ENCODE results near the gene KRT7. TPM values are rescaled to one million over a fixed set of nuclear protein-coding genes. Genes with fewer than 3 reads are reported as not detected.

Gene KRT7
- total RNA-seq, 1 donor = not detected

DNA sequence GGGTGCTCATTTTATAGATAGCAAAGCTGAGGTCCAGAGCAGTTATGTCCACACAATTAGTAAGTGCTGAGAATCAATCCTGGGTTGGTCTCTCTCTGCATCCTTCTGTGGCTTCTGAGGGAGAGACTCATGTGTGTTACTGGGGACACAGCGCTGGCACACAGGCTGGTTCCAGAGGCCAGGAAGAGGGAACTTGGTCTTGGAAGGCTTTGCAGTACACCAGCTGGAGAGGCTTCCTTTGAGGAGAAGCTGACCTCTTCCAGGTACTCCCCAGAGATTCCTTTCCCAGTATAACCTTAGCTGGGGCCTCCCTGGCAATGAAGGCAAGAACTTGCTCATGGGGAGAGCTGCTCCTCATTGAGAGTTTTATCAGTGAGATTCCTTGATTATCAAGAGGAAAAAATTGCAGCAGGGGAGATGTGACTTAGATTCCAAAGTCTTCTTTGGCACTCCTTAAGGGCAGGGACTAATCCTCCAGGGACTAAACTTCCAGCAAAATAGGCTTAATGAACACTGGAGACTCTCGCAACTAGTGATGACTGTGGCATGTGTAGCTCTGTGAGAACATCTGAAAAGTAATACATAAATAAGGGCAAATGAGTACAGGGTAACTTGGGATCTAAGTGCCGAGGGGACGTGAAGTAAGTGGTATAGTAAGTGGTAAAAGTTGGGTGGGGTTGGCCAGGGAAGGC lies 27.3 kb upstream of the KRT7 start:
- H3K27me3 ChIP-seq (ENCODE audit: insufficient read depth, low read length) = no peaks in the 10 kb centered on the region
- no peaks in the 10 kb centered on the region for H3K9me3 ChIP-seq (ENCODE audit: low read depth, low read length)
- H3K4me3 ChIP-seq (ENCODE audit: low read length) = no peak overlapping the region
- peaks cover 63% of the 10 kb centered on the region for H3K4me1 ChIP-seq (ENCODE audit: insufficient read depth, low read length)

GRCh38 chr12:52206304-52207040 lies 26.6 kb upstream of the KRT7 start:
- no peaks in the 10 kb centered on the region for H3K27me3 ChIP-seq (ENCODE audit: insufficient read depth, low read length)
- H3K4me1 ChIP-seq (ENCODE audit: insufficient read depth, low read length) = peaks cover 58% of the 10 kb centered on the region
- no peak overlapping the region for H3K4me3 ChIP-seq (ENCODE audit: low read length)
- no peaks in the 10 kb centered on the region for H3K9me3 ChIP-seq (ENCODE audit: low read depth, low read length)

DNA sequence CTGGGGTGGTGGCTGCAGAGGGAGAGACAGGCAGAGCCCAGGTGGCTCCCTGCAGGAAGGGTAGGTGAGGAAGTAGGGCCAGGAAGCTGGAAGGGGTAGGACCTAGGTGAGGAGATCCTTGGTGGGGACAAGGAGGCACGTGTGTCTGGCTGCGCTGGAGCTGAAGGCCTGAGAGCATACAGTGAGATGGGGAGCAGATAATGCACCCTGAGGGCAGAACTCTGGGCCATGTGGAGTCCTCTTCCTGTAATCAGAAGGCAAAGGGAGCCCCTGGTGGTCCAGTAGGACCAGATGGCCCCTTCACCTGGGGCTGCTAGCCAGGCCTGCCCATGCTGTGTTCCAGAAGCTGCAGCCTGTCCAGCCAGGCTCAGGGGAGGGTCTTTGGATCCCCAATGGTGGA lies 25.9 kb upstream of the KRT7 start:
- peaks cover 52% of the 10 kb centered on the region for H3K4me1 ChIP-seq (ENCODE audit: insufficient read depth, low read length)
- no peak overlapping the region for H3K4me3 ChIP-seq (ENCODE audit: low read length)
- H3K27me3 ChIP-seq (ENCODE audit: insufficient read depth, low read length) = no peaks in the 10 kb centered on the region
- H3K9me3 ChIP-seq (ENCODE audit: low read depth, low read length) = no peaks in the 10 kb centered on the region

GRCh38 chr12:52207895-52208294 lies 25.1 kb upstream of the KRT7 start:
- Histone ChIP-seq H3K9me3 (ENCODE audit: low read depth, low read length) (no peaks in the 10 kb centered on the region), H3K27me3 (ENCODE audit: insufficient read depth, low read length) (no peaks in the 10 kb centered on the region), H3K4me1 (ENCODE audit: insufficient read depth, low read length) (peaks cover 44% of the 10 kb centered on the region), H3K4me3 (ENCODE audit: low read length) (no peak overlapping the region)

DNA sequence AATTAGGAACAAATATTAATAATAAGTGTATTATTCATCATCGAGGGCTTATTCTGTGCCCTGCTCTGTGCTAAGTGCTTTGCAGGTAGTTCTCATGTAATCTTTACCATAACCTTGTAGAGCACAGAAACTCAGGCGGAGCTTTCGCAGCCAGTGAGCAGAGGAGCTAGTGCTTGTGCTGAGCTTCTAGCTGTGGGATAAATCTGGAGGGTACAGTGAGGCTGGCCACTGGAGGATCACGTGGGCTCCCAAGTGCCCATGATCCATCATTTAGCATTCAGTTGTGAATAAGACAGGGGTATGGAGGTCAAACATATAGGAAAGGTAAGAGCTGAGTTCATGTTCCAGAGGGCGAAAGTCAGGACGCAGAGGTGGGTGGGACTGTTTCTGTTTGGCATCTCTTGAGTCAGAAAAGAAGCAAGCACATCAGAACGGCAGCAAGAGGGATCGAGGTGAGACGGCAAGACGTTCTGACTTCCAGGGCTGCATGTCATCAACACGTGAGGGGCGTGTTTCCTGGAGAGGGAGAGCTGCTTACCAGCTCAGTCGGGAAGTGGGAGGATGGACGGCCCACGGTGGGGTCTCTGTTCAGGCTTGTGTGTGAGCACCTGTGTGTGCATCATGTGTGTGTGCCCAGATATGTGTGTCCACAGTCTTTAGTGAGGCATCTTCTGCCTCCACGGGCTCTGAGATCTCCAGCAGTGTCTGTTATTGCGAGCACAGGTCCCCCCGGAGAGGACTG lies 24.4 kb upstream of the KRT7 start:
- no peak overlapping the region for H3K4me3 ChIP-seq (ENCODE audit: low read length)
- peaks cover 43% of the 10 kb centered on the region for H3K4me1 ChIP-seq (ENCODE audit: insufficient read depth, low read length)

GRCh38 chr12:52209321-52209720 lies 23.7 kb upstream of the KRT7 start:
- Histone ChIP-seq H3K27me3 (ENCODE audit: insufficient read depth, low read length) (no peaks in the 10 kb centered on the region), H3K4me3 (ENCODE audit: low read length) (no peak overlapping the region), H3K9me3 (ENCODE audit: low read depth, low read length) (no peaks in the 10 kb centered on the region), H3K4me1 (ENCODE audit: insufficient read depth, low read length) (peaks cover 38% of the 10 kb centered on the region)

More for the DNA sequence above, 24.4 kb upstream of the KRT7 start:
- Histone ChIP-seq H3K27me3 (ENCODE audit: insufficient read depth, low read length) (no peaks in the 10 kb centered on the region), H3K9me3 (ENCODE audit: low read depth, low read length) (no peaks in the 10 kb centered on the region)

DNA sequence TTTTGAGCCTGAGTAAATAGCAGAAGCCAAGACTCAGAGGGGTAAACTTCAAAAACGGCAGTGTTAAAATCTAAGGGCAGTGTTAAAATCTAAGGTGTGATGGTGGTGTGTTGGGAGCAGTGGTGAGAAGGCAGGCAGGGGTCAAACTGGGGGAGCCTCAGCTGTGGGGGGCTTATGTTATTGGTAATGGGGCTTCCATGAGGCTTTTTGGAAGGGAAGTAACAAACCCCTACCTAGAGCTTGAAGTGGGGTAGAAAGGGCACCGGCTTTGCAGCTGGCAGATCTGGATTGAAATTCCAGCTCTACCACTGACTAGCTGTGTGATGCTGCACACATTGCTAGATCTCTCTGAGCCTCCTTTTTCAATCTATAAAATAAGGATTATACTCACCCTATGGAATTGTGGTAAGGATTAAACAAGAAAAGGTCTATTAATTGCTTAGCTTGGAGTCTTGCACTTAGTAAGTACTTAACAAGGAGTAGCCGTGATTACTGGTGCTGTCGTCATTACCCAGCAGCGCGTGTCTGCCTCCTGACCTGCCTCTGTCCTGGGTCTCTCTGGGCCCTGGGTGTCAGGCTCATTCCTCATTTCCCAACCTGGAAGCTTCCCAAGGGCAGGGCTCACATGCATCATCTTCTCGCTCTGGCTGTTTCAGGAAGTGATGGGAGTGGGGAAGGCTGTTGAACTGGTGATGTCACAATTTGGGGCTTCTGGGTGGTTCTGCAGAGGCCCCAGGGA lies 22.7 kb upstream of the KRT7 start:
- Histone ChIP-seq H3K27me3 (ENCODE audit: insufficient read depth, low read length) (no peaks in the 10 kb centered on the region), H3K4me1 (ENCODE audit: insufficient read depth, low read length) (peaks cover 27% of the 10 kb centered on the region), H3K4me3 (ENCODE audit: low read length) (no peak overlapping the region), H3K9me3 (ENCODE audit: low read depth, low read length) (no peaks in the 10 kb centered on the region)

- no peaks in the 10 kb centered on the region for H3K9me3 ChIP-seq (ENCODE audit: low read depth, low read length)
- H3K4me1 ChIP-seq (ENCODE audit: insufficient read depth, low read length) = peaks cover 24% of the 10 kb centered on the region
- no peak overlapping the region for H3K4me3 ChIP-seq (ENCODE audit: low read length)
- no peaks in the 10 kb centered on the region for H3K27me3 ChIP-seq (ENCODE audit: insufficient read depth, low read length)
Measured at GRCh38 chr12:52210925-52211650, 22.0 kb upstream of the KRT7 start.

- H3K4me3 ChIP-seq (ENCODE audit: low read length) = no peak overlapping the region
- H3K4me1 ChIP-seq (ENCODE audit: insufficient read depth, low read length) = peaks cover 24% of the 10 kb centered on the region
- H3K27me3 ChIP-seq (ENCODE audit: insufficient read depth, low read length) = no peaks in the 10 kb centered on the region
- no peaks in the 10 kb centered on the region for H3K9me3 ChIP-seq (ENCODE audit: low read depth, low read length)
Measured at GRCh38 chr12:52211716-52212585, 21.1 kb upstream of the KRT7 start.

- Histone ChIP-seq H3K4me3 (ENCODE audit: low read length) (no peak overlapping the region), H3K9me3 (ENCODE audit: low read depth, low read length) (no peaks in the 10 kb centered on the region), H3K4me1 (ENCODE audit: insufficient read depth, low read length) (peaks cover 24% of the 10 kb centered on the region), H3K27me3 (ENCODE audit: insufficient read depth, low read length) (no peaks in the 10 kb centered on the region)
Measured at GRCh38 chr12:52212701-52213563, 20.1 kb upstream of the KRT7 start.

GRCh38 chr12:52213564-52214420 lies 19.3 kb upstream of the KRT7 start:
- peaks cover 24% of the 10 kb centered on the region for H3K4me1 ChIP-seq (ENCODE audit: insufficient read depth, low read length)
- no peak overlapping the region for H3K4me3 ChIP-seq (ENCODE audit: low read length)
- H3K9me3 ChIP-seq (ENCODE audit: low read depth, low read length) = no peaks in the 10 kb centered on the region
- no peaks in the 10 kb centered on the region for H3K27me3 ChIP-seq (ENCODE audit: insufficient read depth, low read length)

DNA sequence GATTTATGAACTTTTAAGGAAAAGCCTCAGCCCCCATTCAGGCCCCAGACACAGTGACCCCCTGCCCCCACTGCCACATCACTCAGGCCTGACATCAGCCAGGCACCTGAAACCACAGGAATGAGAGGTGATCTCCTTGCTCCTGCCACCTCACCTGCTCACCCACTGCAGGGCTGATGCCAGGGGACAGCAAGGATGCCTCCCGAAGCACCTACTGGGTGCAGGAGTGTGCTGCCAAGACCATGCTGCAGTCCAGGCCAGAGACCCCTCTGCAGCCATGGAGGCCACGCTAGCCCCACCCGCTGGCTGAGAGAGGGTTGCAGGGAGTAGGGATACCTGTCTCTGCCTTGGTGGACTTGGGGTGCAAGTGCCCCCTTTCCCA lies 18.6 kb upstream of the KRT7 start:
- peaks cover 24% of the 10 kb centered on the region for H3K4me1 ChIP-seq (ENCODE audit: insufficient read depth, low read length)
- H3K27me3 ChIP-seq (ENCODE audit: insufficient read depth, low read length) = no peaks in the 10 kb centered on the region
- H3K4me3 ChIP-seq (ENCODE audit: low read length) = no peak overlapping the region
- no peaks in the 10 kb centered on the region for H3K9me3 ChIP-seq (ENCODE audit: low read depth, low read length)
